GM21526 (cell line): Measurements from ENCODE around the gene STRC.
"Not testable (repeated sequence)": the region's sequence is repeated elsewhere in the genome, so short reads cannot be mapped to it uniquely, and the experiment has no call there.

Experiments
- ATAC-seq: cut with Tn5 transposase; IDR thresholded peaks from one replicate; pipeline ENCODE4 v1.9.1; 2021; ENCODE audit warnings: moderate library complexity; ENCODE audit not compliant: unreplicated experiment, low FRiP score

The STRC gene

GRCh38 chr15:43566615-43567014, 52.0 kb downstream of the STRC start:
- not testable (repeated sequence) for ATAC-seq

DNA sequence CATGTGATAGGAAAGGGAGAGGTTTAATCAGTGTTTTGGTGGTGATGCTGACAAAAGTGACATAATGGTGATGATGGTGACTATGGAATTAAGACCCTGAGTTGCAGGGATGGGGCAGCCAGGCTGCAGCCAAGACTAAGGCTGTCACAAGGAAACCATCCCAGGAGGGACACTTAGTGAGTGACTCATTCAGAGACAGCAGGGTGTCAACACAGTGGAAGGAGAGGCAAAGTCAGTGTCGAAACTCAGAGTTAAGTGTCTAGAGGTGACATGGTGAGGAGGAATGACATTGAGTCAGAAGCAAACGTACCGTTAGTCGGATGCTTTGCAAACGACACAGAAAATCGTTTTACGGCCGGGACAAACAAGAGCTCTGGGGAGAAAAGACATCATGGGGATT, 54.8 kb downstream of the STRC start:
- ATAC-seq = not testable (repeated sequence)

DNA sequence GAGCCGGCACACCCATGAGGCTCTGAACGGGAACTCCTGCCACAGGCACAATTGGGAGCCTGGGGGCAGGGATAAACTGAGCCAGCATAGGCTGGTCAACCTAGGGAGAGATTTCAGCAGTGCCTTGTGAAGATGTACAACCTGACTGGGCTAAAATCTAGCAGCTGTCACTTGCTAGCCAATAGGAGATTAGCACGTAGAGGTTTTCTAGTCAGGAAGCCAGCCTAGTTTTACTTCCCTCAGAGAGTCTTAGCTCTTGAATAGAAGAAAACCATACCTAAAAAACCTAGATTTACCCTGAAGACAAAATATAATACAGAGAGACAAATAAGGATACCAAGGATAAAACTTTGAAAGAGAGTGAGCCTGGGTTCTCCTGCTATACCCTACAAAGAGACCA, 55.8 kb downstream of the STRC start:
- not testable (repeated sequence) for ATAC-seq

DNA sequence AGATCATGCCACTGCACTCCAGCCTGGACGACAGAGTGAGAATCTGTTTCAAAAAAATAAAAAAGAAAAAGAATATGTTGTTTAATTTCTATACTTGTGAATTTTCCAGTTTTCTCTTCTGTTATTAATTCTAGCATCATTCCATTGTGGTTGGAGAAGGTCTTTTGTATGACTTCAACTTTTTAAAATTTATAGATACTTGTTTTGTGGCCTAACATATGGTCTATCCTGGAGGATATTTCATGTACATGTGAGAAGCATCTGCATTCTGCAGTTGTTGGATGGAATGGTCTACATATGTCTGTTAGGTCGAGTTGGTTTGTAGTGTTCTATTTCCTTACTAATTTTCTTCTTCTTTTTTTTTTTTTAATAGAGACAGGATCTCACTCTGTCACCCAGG, 65.6 kb downstream of the STRC start:
- ATAC-seq = no peak

- ATAC-seq = no peak
Observed at GRCh38 chr15:43552256-43552655, 66.3 kb downstream of the STRC start.

DNA sequence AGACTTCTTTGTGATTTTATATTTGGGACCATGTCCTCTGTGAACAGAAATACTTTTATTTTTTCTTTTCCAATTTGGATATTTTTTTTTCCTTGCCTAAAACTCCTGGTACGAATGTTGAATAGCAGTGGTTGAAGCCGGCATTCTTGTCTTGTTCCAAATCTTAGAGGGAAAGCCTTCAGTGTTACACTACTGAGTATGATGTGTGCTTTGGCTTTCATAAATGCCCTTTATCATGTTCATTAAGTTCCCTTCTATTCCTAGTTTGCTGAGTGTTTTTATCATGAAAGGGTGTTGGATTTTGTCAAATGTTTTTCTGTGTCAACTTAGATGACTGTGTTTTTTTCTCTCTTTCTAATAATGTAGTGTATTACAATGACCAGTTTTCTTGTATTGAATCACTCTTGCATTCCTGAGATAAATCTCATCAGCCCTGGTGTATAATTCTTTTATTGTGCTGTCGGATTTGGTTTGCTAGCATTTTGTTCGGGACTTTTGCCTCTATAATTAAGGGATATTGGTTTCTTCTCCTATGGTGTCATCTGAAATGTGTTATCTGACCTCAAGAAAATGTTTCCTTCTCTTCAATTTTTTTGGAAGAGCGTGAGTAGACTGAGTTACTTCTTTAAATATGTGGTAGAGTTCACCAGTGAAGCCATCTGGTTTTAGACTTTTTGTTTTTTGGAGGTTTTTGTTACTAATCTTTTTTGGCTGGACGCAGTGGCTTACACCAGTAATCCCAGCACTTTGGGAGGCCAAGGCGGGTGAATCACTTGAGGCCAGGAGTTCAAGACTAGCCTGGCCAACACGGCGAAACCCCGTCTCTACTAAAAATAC, 67.9 kb downstream of the STRC start:
- ATAC-seq = no peak
